HG03039 (cell line): Measurements from ENCODE around the gene PXYLP1.

Experiments
- ATAC-seq: cut with Tn5 transposase; IDR thresholded peaks from one replicate; pipeline ENCODE4 v1.9.1; 2021; ENCODE audit warnings: mild to moderate bottlenecking, moderate library complexity; ENCODE audit not compliant: unreplicated experiment

PXYLP1 gene

GRCh38 chr3:141271279-141272030 is 39.8 kb downstream of the PXYLP1 start:
- ATAC-seq, result no peak

DNA sequence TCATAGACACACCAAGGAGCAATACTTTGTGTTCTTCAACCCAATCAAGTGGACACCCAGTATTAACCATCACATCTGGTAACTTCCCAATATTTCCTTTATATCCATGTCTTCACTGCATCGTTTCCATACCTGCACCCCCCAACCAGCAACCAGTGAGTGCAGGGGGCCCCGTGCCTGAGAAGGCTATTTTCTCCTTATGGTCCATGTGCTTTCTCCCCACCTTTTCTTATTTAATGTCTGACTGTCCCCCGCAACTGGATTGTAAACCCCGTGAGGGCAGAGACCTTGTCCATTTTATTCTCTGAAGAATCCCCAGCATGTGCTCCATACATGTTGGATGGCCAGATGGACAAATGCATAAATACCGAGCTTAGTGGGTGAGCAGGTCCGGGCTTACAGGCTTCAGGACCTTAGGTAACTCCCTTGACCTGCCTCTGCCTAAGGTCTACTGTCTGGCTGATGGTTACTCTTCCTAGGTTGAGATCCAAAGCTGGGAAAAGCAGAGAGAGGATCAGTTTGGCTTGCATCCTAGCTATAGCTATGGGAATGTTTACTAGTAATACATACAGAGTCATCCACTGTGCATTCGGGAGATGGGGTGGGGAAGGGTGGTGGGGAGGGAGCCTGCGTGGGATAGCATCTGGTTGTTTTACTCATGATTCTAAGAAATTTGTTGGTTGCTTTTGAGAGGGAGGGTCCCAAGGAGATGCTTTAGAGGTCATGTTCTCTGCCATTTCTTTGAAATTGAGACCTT is 41.5 kb downstream of the PXYLP1 start:
- no peak for ATAC-seq

DNA sequence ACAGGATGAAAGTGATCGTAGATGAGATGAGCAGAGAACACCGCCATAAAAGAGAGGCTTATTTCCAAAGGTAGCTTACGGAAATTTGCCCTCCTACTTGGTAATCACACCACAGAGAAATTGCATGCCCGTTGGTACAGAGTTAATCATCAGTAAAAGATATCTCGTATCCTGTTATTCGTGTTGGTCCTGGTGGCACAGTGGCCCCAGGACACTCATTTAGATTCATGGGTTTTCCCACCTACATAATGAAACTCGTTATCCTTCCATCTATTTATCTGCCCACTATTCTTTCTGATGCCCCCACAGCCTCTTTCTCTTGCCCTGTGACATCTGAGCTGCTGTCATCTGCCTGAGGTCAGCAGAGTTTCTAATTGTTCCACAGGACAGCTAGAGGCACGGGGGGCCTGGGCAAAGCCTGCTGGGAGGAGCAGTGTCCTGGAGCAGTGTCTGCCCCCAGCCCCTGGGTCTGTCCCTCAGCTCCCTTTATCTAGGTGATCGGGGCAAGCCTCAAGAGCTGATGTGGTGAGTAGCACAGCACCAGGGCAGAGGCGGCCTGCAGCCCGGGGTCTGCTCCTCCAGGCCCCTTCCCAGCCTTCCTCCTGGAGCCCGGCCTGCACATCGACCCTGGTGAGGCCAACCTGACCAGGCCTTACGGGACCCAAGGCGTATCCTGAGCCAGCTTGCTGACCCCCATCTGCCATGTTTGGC is 42.2 kb downstream of the PXYLP1 start:
- ATAC-seq, result no peak

DNA sequence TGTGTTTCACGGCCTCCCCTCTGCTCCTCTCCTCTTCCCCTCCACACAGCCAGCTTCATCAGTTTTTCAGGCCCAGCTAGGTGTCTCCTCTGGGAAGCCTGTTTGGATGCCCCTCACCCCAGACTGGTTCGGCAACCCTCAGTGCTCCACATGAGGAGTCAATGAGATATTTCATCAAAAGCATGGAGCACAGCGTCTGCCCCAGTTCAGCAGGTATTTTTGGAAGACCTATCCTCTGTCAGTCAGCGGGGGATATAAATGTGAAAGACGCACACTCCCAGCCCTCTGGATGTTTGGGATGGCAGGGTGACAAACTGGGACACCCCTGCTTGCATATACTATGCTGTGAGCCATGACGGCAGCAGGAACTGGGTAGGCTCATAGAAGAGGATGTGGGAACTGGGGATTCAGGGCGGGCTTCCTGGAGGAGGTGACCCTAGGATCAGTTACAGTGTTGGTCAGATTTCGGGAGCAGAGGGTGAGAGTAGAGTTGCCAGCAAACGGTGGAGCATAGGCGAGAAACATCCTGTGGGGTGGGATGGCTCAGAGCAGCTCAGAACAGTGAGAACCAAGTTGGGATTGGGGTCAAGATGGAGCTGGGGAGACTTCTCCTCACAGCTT is 42.9 kb downstream of the PXYLP1 start:
- ATAC-seq, result no peak

DNA sequence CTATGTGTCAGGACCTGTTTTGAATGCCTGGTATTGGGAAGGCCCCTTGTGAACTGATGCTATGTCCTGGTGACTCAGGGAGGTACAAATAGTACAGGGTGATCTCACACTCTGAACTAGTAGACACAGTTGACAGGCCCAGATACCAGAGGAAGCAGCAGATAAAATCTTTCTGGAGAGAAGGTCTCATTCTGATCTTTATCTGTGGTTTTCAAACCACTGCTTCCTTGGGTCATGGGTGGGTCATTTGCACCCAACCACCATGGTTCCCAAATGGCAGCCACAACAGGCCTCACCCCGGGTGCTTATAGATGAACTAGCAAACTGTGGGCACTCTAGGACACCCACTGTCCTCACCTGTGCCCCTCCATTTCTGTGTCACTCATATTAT is 43.4 kb downstream of the PXYLP1 start:
- ATAC-seq, result no peak

GRCh38 chr3:141275511-141275910 is 43.9 kb downstream of the PXYLP1 start:
- no peak for ATAC-seq

DNA sequence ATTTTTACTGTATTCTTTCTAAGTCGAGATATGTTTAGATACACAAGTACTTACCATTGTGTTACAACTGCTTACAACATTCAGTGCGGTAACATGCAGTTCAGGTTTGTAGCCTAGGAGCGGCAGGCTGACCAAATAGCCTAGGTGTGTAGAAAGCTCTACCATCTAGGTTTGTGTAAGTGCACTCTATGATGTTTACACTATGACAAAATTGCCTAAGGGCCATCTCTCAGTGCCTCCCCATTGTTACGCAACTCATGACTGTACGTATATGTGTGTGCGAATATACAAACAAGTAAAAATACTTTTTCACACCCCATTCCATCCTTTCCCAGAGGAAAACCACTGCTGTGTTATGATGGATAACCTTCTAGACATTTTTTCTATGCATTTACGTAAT is 44.3 kb downstream of the PXYLP1 start:
- no peak for ATAC-seq

GRCh38 chr3:141276398-141276797 is 44.8 kb downstream of the PXYLP1 start:
- ATAC-seq, result no peak

DNA sequence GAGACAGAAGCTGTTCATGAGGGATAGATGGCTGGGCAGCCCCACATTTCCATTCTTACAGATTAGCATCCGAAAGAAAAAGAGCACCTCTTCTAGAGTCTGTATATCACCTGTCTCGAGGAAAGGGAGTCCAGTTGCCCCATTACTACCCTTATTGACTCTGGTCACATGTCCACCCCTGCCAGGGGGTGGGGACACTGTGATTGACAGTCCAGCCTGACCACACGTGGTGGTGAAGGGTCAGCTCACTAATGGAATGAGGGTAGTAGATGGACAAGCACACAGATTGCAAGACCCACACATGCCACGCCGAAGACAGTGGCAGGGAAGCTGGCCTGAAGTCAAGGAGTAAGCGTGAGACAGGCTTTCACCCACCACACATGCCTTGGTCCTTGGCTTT is 45.8 kb downstream of the PXYLP1 start:
- no peak for ATAC-seq

DNA sequence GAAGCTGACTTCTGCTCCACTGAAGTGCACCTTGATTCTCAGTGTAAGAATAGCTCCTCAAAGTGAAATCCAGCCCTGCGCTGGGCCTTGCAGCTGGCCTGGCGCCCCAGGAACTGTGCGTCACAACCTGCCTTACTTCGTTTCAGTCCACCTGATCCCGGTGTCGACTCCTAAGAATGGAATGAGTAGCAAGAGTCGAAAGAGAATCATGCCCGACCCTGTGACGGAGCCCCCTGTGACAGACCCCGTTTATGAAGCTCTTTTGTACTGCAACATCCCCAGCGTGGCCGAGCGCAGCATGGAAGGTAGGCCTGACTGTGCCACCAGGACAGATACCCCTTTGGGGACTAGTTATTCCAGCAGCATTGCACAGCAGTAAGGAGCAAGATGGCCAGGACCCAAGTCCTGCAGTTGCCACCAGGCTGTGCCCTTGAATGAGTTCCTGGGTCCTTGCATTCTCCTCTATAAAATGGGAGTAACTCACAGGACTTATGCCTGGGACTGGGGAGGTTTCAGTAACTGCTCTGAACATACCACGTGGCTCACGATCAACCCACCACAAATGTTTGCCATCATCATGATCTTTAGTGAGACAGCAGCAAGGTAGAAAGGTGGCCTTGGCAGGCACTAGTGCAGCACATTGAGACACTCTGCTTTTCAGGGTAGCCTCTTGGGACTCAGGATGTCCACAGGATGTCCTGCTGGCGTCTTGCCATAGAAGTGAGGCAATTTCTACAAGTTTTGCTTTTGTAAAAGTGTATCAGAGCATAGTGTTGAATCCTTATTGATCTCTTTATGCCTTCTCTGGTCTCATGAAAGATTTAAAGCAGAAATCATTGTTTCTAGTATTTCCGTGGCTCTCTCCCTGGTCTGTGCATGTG is 46.8 kb downstream of the PXYLP1 start:
- ATAC-seq, result no peak

DNA sequence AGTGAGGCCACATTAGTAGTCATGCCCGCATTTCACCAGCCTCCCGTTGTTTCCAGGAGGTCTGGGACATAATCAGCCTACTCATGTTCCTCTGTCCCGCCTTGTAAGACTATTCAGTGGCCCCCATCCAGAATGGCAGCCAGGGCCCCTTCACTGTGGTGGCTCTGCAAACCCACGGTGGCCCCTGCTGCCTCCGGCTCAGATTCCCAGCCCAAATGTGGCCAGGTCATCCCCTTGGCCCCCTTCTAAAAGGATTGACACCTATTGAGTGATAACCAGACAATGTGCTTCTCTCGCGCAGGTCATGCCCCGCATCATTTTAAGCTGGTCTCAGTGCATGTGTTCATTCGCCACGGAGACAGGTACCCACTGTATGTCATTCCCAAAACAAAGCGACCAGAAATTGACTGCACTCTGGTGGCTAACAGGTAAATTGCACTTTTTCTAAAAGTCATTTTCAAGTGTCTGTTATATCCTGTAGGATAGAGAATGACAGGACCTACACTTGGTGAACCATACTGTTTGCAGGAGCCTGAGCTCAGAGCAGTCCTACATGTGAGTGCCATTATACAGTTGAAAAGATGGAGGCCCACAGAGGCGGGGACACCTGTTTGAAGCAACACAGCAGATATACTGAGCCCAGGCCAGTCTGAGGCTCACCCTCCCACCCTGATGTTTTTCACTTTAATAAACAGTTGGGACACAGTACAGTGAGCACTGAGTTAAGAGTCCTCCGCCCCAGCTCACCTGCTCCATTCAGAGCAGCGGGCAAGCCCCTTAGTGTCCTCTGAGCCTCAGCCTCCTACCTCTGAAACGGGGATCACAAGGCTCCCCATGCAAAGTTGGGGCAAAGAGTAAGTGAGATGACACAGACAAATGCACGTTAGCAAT is 47.7 kb downstream of the PXYLP1 start:
- ATAC-seq, result no peak

GRCh38 chr3:141280086-141280485 is 48.5 kb downstream of the PXYLP1 start:
- no peak for ATAC-seq

DNA sequence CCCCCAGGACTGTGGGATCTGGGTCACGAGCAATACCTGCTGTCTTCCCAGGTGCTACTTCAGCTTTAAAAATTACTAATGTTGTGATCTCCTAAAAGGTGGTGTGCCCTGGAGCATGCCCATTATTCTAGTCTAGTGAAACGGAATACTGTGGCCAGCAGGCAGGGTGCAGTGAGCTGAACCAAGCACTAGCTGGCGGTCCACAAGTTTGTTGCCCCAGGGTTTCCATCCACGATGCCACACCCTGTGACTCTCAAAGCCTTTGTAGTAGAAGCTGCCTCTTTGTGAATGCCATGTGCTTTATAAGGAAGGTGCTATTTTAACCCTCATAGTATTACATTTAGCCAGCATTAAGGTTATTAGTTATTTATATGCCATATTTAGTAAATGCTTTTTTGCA is 49.1 kb downstream of the PXYLP1 start:
- ATAC-seq, result no peak

DNA sequence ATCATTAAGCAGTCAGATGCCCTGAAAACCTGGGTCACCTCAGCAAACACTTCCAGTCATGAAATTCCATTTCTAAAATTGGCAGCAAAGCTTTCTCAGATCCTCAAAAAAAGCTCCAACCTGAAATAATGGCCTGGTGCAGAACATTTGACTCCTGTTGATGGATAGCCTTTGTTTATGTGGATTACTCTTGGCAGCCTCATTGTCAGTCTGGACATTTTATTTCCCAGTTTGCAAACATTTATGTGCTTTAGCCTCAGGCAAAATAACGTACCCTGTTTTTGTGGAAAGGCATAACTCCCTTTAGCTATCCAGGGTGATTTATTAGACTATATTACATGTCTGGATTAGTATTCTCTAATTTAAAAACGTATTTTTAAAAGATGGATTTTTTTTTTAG is 53.9 kb downstream of the PXYLP1 start:
- ATAC-seq, result no peak

DNA sequence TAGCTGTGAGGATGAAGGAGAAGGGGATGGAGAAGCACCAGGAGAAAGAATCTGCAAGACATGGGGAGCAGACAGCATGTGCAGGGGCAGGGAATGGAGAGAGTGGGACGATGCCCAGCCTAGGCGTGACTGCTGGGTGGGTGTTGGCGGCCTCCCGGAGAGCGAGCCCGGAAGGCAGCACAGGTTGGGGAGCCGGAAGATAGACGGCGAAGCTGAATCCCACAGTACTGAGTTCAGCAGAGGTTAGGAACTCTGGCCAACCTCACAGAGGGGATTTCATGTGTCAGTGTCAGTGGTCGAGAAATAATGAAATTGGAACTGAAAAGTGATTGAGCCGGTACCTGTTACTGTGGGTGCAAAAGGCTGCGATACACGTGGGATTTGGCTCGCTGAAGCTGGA is 55.2 kb downstream of the PXYLP1 start:
- ATAC-seq, result no peak

- ATAC-seq, result no peak
These were observed 55.7 kb downstream of the PXYLP1 start for GRCh38 chr3:141287326-141287725.

DNA sequence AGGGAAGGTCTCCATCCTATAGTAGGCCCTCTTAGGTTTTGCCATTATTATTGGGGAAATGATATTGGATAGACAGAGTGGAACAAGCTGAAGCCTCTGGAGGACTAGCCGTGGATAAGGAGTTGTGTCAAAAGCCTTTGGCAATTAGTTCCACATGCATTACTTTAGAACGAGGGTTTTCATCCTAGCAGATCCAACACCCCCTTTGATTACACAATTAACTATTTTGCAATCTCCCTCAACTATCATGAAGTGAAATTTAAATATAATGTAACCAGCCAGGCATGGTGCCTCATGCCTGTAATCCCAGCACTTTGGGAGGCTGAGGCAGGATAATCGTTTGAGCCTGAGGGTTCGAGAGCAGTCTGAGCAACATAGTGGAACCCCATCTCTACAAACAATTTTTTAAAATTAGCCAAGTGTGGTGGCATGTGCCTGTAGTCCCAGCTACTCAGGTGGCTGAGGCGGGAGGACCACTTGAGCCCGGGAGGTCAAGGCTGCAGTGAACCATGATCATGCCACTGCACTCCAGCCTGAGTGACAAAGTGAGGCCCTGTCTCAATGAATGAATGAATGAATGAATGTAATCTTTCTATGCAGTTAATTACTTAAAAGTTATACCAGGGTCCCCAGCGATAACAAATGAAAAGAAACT is 56.8 kb downstream of the PXYLP1 start:
- no peak for ATAC-seq

DNA sequence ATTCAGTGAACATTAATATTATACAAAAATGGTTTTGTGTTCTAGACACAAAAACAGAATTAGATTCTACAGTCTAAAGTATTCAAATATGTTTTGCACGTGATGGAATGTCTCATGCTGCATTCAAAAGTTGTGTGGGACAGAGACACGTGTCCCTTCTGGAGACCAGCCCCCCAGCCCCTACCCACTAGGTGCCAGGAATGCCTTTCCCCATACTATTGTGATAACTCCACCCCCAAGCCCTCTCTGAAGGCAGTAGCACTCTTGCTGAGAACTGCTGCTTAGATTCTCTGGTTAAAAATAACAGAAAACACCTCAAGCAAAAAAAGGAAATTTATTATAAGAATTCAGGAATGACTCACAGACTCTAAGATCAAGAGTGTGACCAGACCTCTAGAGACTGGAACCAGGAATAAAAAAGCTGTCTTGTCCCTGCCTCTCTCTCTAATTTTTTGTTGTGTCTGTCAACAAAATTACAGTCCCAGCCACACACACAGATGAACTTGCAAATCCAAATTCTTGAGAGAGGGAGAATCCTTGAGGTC is 57.7 kb downstream of the PXYLP1 start:
- no peak for ATAC-seq
